ENCODE results near the gene GDF9.

DNA sequence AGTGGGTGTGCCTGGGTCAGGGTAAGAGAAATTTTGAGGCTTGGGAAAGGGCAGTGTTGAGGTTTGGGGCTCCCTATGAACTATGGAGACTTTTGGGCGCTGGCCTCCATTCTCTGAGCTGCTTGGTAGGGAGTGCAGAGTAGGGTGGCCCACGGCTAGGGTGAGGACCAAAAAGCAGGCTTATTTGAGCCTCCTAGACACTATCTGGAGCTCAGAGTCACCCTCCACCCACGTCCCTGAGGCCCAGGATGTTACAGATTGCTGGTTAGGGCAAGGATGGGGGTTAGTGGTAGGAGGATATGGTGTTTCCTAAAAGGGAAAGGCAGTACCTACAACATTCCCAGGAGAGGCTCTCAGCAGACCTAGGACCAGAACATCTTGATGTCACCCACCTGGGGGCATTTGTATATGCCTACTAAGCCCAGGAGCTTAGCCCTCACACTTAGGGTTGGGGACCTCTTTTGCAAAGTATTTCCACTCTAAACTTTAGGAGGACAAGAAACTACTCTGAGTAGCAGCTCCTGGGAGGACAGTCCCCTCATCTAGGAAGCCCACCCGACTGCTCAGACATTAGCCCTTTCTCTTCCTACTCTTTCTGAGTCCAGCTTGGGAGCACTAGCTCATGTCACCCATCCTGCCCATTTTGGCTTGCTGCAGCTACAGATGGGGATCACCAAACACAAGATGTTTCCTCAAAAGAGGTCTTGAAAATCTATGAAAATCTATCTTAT lies 38.2 kb downstream of the GDF9 start:
- TF ChIP-seq, protein P1, sequence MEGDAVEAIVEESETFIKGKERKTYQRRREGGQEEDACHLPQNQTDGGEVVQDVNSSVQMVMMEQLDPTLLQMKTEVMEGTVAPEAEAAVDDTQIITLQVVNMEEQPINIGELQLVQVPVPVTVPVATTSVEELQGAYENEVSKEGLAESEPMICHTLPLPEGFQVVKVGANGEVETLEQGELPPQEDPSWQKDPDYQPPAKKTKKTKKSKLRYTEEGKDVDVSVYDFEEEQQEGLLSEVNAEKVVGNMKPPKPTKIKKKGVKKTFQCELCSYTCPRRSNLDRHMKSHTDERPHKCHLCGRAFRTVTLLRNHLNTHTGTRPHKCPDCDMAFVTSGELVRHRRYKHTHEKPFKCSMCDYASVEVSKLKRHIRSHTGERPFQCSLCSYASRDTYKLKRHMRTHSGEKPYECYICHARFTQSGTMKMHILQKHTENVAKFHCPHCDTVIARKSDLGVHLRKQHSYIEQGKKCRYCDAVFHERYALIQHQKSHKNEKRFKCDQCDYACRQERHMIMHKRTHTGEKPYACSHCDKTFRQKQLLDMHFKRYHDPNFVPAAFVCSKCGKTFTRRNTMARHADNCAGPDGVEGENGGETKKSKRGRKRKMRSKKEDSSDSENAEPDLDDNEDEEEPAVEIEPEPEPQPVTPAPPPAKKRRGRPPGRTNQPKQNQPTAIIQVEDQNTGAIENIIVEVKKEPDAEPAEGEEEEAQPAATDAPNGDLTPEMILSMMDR (IDR thresholded peaks at IDR 0.05), result no peak
- no peak for TF ChIP-seq POLR2A (IDR thresholded peaks at IDR 0.05)
